NCI-H2029 (cell line): ENCODE data around the gene BARX1.

ENCODE experiments used
- DNase-seq: peaks from one replicate; lab custom pipeline; 2025; lab: John Stamatoyannopoulos, UW

Gene BARX1

GRCh38 chr9:93917121-93917853, 37.9 kb downstream of the BARX1 start:
- no peak for DNase-seq

GRCh38 chr9:93916358-93916757, 38.8 kb downstream of the BARX1 start:
- no peak for DNase-seq

- DNase-seq: no peak
These were observed 43.2 kb downstream of the BARX1 start for GRCh38 chr9:93911801-93912554.

GRCh38 chr9:93911136-93911745, 43.9 kb downstream of the BARX1 start:
- no peak for DNase-seq

GRCh38 chr9:93910598-93910997, 44.6 kb downstream of the BARX1 start:
- DNase-seq: no peak

GRCh38 chr9:93910196-93910595, 45.0 kb downstream of the BARX1 start:
- no peak for DNase-seq

GRCh38 chr9:93909242-93909616, 45.9 kb downstream of the BARX1 start:
- no peak for DNase-seq

GRCh38 chr9:93908591-93909241, 46.4 kb downstream of the BARX1 start:
- peak; percentile 83 for DNase-seq

GRCh38 chr9:93907551-93908199, 47.5 kb downstream of the BARX1 start:
- no peak for DNase-seq

- no peak for DNase-seq
These were observed 48.8 kb downstream of the BARX1 start for GRCh38 chr9:93906195-93906880.

- no peak for DNase-seq
These were observed 49.6 kb downstream of the BARX1 start for GRCh38 chr9:93905473-93906133.

GRCh38 chr9:93904649-93905472, 50.3 kb downstream of the BARX1 start:
- DNase-seq: no peak

- DNase-seq: no peak
These were observed 51.1 kb downstream of the BARX1 start for GRCh38 chr9:93903886-93904648.

- DNase-seq: no peak
These were observed 52.1 kb downstream of the BARX1 start for GRCh38 chr9:93902780-93903655.

- DNase-seq: no peak
These were observed 52.9 kb downstream of the BARX1 start for GRCh38 chr9:93902051-93902779.
